ENCODE measurements around the gene PGGHG. TPM values are rescaled to one million over a fixed set of nuclear protein-coding genes. Genes with fewer than 3 reads are reported as not detected.

The PGGHG gene
- total and polyA plus RNA-seq, 7 donors, result 2.7 to 8.6 (median 4.0) TPM

DNA sequence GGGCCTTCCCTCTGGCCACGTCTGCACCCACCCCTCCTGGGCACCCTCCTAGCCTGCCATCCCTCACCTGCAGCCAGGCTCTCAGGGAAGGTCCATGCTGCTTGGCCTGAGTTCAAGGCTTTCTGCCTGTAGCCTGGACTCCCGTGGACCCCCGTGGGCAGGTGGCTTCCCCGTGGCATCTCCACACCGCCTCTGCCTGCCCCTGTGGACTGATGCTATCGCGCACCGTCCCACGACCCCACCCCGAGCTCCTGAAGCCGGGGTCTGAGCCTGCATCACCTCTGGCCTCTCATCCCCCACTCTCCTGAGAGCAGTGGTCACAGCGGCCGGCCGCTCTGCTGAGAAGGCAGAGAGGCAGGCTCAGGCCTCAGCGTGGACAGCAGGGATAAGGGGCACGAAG, 5.9 kb downstream of the PGGHG start:
- no peaks in the 10 kb centered on the region for H3K9me3 ChIP-seq
- no peaks in the 10 kb centered on the region for H3K4me1 ChIP-seq
- intact Hi-C loops (cut with DNase I), result loop anchor here in 1 of 2 donors (5.0 kb wide), 1 partner anchor 68 kb away; no protein-coding TSS in a partner anchor
- DNase-seq (peak; percentile 9 to 46), ATAC-seq (no peak)
- TF ChIP-seq, protein P1, sequence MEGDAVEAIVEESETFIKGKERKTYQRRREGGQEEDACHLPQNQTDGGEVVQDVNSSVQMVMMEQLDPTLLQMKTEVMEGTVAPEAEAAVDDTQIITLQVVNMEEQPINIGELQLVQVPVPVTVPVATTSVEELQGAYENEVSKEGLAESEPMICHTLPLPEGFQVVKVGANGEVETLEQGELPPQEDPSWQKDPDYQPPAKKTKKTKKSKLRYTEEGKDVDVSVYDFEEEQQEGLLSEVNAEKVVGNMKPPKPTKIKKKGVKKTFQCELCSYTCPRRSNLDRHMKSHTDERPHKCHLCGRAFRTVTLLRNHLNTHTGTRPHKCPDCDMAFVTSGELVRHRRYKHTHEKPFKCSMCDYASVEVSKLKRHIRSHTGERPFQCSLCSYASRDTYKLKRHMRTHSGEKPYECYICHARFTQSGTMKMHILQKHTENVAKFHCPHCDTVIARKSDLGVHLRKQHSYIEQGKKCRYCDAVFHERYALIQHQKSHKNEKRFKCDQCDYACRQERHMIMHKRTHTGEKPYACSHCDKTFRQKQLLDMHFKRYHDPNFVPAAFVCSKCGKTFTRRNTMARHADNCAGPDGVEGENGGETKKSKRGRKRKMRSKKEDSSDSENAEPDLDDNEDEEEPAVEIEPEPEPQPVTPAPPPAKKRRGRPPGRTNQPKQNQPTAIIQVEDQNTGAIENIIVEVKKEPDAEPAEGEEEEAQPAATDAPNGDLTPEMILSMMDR (IDR thresholded peaks at IDR 0.05), result no peak
- 83 to 90% (median 88%) methylated on average over 16 of the region's 16 CpGs for WGBS, 3 donors
- H3K27me3 ChIP-seq (ENCODE audit: insufficient read depth in 3 of 3, low read length in 2 of 3), result peaks cover 0 to 36% (median 5%) of the 10 kb centered on the region in 3 donors
- no peak overlapping the region for H3K27ac ChIP-seq
- H3K4me3 ChIP-seq, result no peak overlapping the region
- no peaks in the 10 kb centered on the region for H3K36me3 ChIP-seq (ENCODE audit: insufficient read depth in 1 of 2, low read depth in 1 of 2)

DNA sequence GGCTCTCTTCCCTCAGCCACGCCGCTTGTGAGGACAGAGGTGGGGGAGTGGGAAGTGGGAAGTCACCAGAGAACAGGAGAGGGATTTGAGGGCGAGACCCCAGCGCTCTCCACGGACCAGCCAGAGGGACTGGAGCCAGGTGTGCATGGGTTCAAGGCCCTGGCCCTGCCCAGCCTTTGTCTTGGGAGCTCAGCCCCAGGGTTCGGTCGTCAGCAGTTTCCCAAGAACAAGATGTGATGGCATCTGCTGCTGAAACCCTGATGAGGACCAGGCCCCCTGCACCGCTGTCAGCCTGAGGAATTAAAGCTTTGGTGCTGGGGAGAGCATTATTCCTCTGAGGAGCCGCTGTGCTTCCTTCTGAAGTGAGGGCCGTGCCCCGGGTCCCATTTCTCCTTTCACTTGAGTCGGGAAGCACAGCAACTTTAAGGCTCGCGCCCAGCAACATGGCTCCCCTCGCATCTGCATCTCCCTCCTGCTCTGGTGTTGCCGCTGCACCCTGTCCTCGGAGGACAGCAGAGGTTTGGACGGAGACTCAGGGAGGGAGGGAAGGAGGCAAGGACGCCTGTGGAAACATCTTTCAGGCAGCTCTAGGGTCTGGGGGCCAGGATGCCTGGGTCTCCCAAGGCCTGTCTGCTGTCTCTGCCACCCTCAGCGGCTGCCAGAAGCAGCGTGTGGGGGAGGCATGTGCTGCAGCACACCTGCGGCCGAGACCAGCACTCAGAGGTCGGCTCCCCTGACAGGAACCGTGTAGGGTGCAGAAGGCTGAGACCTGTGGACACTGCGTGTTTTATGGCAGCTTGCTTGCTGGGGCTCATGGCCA, 6.6 kb downstream of the PGGHG start:
- Histone ChIP-seq H3K27me3 (ENCODE audit: insufficient read depth in 3 of 3, low read length in 2 of 3) (peaks cover 0 to 38% (median 2%) of the 10 kb centered on the region in 3 donors), H3K4me1 (no peaks in the 10 kb centered on the region), H3K27ac (no peak overlapping the region), H3K36me3 (ENCODE audit: insufficient read depth in 1 of 2, low read depth in 1 of 2) (no peaks in the 10 kb centered on the region), H3K9me3 (no peaks in the 10 kb centered on the region), H3K4me3 (no peak overlapping the region)
- DNase-seq, result peak; percentile 10 to 39
- intact Hi-C loops (cut with DNase I), result loop anchor here in 1 of 2 donors (5.0 kb wide), 1 partner anchor 67 kb away; no protein-coding TSS in a partner anchor
- no peak for ATAC-seq
- WGBS, 3 donors, result 74 to 77% (median 76%) methylated on average over 24 to 26 of the region's 26 CpGs
- TF ChIP-seq, protein P1 (IDR thresholded peaks at IDR 0.05), result no peak

DNA sequence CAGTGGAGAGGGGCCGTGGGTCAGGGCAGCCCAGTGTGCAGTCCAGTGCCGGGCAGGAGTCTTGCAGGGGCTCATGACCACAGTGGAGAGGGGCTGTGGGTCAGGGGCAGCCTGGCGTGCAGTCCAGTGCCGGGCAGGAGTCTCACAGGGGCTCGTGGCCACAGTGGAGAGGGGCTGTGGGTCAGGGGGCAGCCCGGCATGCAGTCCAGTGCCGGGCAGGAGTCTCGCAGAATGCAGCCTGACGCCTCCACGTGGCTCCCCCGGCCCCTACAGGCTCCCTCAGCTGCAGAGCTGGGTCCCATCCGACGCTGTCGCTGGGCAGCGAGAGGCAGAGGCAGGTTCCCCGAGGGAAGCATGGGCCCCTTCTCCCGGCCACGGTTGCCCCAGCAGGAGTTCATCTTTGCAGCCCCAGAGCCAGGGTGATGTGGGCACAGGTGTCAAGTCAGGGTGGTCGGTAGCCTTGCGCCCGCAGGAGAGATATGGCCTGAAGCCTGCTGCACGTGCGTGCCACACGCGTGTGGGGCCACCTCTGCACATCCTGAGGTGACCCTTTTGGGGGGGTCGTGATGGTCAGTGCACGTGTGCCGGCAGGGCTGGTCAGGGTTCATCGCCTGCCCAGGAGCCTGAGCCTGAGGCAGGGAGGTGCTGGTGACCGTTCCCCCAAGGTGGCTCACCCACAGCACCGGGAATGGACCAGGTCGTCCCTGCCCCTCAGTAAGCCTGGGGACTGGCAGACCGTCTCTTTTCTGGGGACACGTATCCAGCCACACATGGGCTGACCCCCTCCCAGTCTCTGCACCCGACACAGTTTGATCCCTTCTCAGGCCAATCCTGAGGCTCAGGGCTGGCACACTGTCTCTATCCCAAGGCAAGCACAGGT, 7.5 kb downstream of the PGGHG start:
- intact Hi-C loops (cut with DNase I), result loop anchor here in 1 of 2 donors (5.0 kb wide), 1 partner anchor 66 kb away; no protein-coding TSS in a partner anchor
- DNase-seq, result peak; percentile 7 to 46
- Histone ChIP-seq H3K27ac (no peak overlapping the region), H3K4me1 (no peaks in the 10 kb centered on the region), H3K36me3 (ENCODE audit: insufficient read depth in 1 of 2, low read depth in 1 of 2) (no peaks in the 10 kb centered on the region), H3K27me3 (ENCODE audit: insufficient read depth in 3 of 3, low read length in 2 of 3) (peaks cover 0 to 39% (median 4%) of the 10 kb centered on the region in 3 donors), H3K9me3 (no peaks in the 10 kb centered on the region), H3K4me3 (no peak overlapping the region)
- 63 to 68% (median 66%) methylated on average over 35 of the region's 35 CpGs for WGBS, 3 donors
- ATAC-seq, result no peak
- TF ChIP-seq, protein P1 (IDR thresholded peaks at IDR 0.05), result no peak

DNA sequence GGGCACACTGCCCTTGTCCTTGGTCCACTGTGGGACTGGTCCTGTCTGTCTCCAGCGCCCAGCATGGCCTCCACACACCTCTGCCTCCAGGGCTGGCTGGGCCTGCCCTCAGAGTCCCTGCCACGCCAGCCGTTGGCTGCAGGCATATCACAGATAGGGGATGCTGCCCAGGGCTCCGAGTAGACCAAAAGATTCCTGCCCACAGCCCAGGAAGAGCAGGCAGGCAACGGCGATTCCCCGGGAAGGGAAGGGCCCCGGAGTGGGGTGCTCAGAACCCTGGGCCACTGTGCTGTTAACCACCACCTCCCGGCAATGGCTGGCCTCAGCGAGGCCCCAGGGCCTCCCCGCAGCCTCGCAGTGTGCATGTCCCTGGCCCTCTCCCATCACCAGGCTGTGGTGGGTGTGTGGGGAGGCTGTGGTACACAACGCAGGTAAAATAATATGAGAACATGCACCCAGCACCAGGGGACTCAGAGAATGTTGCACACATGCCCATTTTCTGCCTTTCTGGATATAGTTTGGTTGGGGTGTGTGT, 8.2 kb downstream of the PGGHG start:
- H3K27me3 ChIP-seq (ENCODE audit: insufficient read depth in 3 of 3, low read length in 2 of 3), result peaks cover 0 to 39% (median 4%) of the 10 kb centered on the region in 3 donors
- DNase-seq, result peak; percentile 13 to 58

More for the DNA sequence above, 8.2 kb downstream of the PGGHG start:
- ATAC-seq, result peak in 2 of 4 donors; percentile 3 to 7
- H3K9me3 ChIP-seq, result no peaks in the 10 kb centered on the region
- WGBS, 3 donors, result 47 to 74% (median 50%) methylated on average over 13 of the region's 13 CpGs
- TF ChIP-seq, protein P1 (IDR thresholded peaks at IDR 0.05), result no peak
- no peaks in the 10 kb centered on the region for H3K36me3 ChIP-seq (ENCODE audit: insufficient read depth in 1 of 2, low read depth in 1 of 2)
- no peak overlapping the region for H3K27ac ChIP-seq
- intact Hi-C loops (cut with DNase I), result loop anchor here in 1 of 2 donors (5.0 kb wide), 1 partner anchor 65 kb away; no protein-coding TSS in a partner anchor
- no peak overlapping the region for H3K4me3 ChIP-seq
- no peaks in the 10 kb centered on the region for H3K4me1 ChIP-seq

All from psoas muscle (tissue), 8 donors.